Adipose tissue (tissue), 3 donors: ENCODE data around the gene HTR4. TPM values are rescaled to one million over a fixed set of nuclear protein-coding genes. Genes with fewer than 3 reads are reported as not detected.
"Not testable (repeated sequence)": the region's sequence is repeated elsewhere in the genome, so short reads cannot be mapped to it uniquely, and the experiment has no call there.

Experiments
- H3K27ac ChIP-seq: one replicate; pipeline ENCODE4 v1.5.1; 2013; ENCODE audit warnings: low read depth, low read length
- WGBS, 3 donors: extraction: QIAGEN DNeasy Blood & Tissue Kit; methylation state at CpG; one replicate each; pipeline ENCODE4 v1.1.7; 2013; 5-methylcytosine and 5-hydroxymethylcytosine counted together
- polyA plus RNA-seq, 3 donors: library from polyadenylated mRNA; stranded (reverse); fragments of 200-250 nt; gene quantifications; one replicate each; pipeline ENCODE4 v1.2.3, GENCODE V29; 2013
- donor health status: healthy with polysubstance abuse.
- donor health status: Bipolar disorder and iron deficiency.
- donor health status: healthy.

Gene HTR4
- polyA plus RNA-seq, 3 donors: not detected

GRCh38 chr5:148507648-148508047, 146.7 kb downstream of the HTR4 start:
- no peak overlapping the region for H3K27ac ChIP-seq
- WGBS, 3 donors: 73 to 83% (median 80%) methylated on average over 3 of the region's 3 CpGs

- H3K27ac ChIP-seq: no peak overlapping the region
- 92 to 94% (median 92%) methylated on average over 1 of the region's 1 CpG for WGBS, 3 donors
These were observed 154.9 kb downstream of the HTR4 start for GRCh38 chr5:148499452-148499851.

GRCh38 chr5:148497757-148498156, 156.6 kb downstream of the HTR4 start:
- no peak overlapping the region for H3K27ac ChIP-seq
- 81 to 98% (median 86%) methylated on average over 1 of the region's 1 CpG for WGBS, 3 donors

GRCh38 chr5:148492351-148492750, 162.0 kb downstream of the HTR4 start:
- H3K27ac ChIP-seq: no peak overlapping the region
- WGBS, 3 donors: 56 to 90% (median 84%) methylated on average over 1 of the region's 1 CpG

GRCh38 chr5:148491793-148492184, 162.5 kb downstream of the HTR4 start:
- 43 to 76% (median 66%) methylated on average over 6 of the region's 6 CpGs for WGBS, 3 donors
- no peak overlapping the region for H3K27ac ChIP-seq

GRCh38 chr5:148491015-148491792, 163.1 kb downstream of the HTR4 start:
- WGBS, 3 donors: 39 to 74% (median 47%) methylated on average over 10 of the region's 10 CpGs
- H3K27ac ChIP-seq: no peak overlapping the region

- no peak overlapping the region for H3K27ac ChIP-seq
- 71 to 74% (median 71%) methylated on average over 2 of the region's 2 CpGs for WGBS, 3 donors
These were observed 165.6 kb downstream of the HTR4 start for GRCh38 chr5:148488757-148489156.

GRCh38 chr5:148486456-148486855, 167.9 kb downstream of the HTR4 start:
- WGBS, 3 donors: 83 to 84% (median 84%) methylated on average over 3 of the region's 3 CpGs
- no peak overlapping the region for H3K27ac ChIP-seq

- H3K27ac ChIP-seq: no peak overlapping the region
These were observed 169.7 kb downstream of the HTR4 start for GRCh38 chr5:148484651-148485050.

GRCh38 chr5:148483750-148484149, 170.6 kb downstream of the HTR4 start:
- 85 to 95% (median 89%) methylated on average over 3 of the region's 3 CpGs for WGBS, 3 donors
- H3K27ac ChIP-seq: no peak overlapping the region

GRCh38 chr5:148482697-148483462, 171.4 kb downstream of the HTR4 start:
- 32 to 46% (median 42%) methylated on average over 22 of the region's 22 CpGs for WGBS, 3 donors
- H3K27ac ChIP-seq: no peak overlapping the region

- WGBS, 3 donors: 55 to 70% (median 65%) methylated on average over 7 of the region's 7 CpGs
- H3K27ac ChIP-seq: no peak overlapping the region
These were observed 172.1 kb downstream of the HTR4 start for GRCh38 chr5:148482196-148482595.

GRCh38 chr5:148477429-148477828, 176.9 kb downstream of the HTR4 start:
- 72 to 79% (median 78%) methylated on average over 3 of the region's 3 CpGs for WGBS, 3 donors
- H3K27ac ChIP-seq: no peak overlapping the region

- 63 to 86% (median 75%) methylated on average over 3 of the region's 3 CpGs for WGBS, 3 donors
- H3K27ac ChIP-seq: no peak overlapping the region
These were observed 178.0 kb downstream of the HTR4 start for GRCh38 chr5:148476302-148476701.

- H3K27ac ChIP-seq: no peak overlapping the region
- WGBS, 3 donors: 78 to 88% (median 82%) methylated on average over 8 of the region's 8 CpGs
These were observed 180.3 kb downstream of the HTR4 start for GRCh38 chr5:148474025-148474511.

GRCh38 chr5:148471379-148471778, 182.9 kb downstream of the HTR4 start:
- 81 to 86% (median 83%) methylated on average over 2 of the region's 2 CpGs for WGBS, 3 donors
- no peak overlapping the region for H3K27ac ChIP-seq

GRCh38 chr5:148469501-148469935, 184.8 kb downstream of the HTR4 start:
- H3K27ac ChIP-seq: no peak overlapping the region
- 58 to 68% (median 61%) methylated on average over 4 of the region's 4 CpGs for WGBS, 3 donors

- H3K27ac ChIP-seq: not testable (repeated sequence)
- 66 to 84% (median 69%) methylated on average over 5 of the region's 5 CpGs for WGBS, 3 donors
These were observed 185.6 kb downstream of the HTR4 start for GRCh38 chr5:148468746-148469145.

- 58 to 92% (median 90%) methylated on average over 1 of the region's 1 CpG for WGBS, 3 donors
- H3K27ac ChIP-seq: no peak overlapping the region
These were observed 186.4 kb downstream of the HTR4 start for GRCh38 chr5:148467958-148468357.

- no peak overlapping the region for H3K27ac ChIP-seq
- 42 to 71% (median 43%) methylated on average over 4 of the region's 4 CpGs for WGBS, 3 donors
These were observed 188.1 kb downstream of the HTR4 start for GRCh38 chr5:148466236-148466580.
